Measurements from ENCODE around the gene STK38. TPM values are rescaled to one million over a fixed set of nuclear protein-coding genes. Genes with fewer than 3 reads are reported as not detected.

Gene STK38
- total RNA-seq, 2 experiments from 2014 or later: 29.4 to 42.5 TPM

DNA sequence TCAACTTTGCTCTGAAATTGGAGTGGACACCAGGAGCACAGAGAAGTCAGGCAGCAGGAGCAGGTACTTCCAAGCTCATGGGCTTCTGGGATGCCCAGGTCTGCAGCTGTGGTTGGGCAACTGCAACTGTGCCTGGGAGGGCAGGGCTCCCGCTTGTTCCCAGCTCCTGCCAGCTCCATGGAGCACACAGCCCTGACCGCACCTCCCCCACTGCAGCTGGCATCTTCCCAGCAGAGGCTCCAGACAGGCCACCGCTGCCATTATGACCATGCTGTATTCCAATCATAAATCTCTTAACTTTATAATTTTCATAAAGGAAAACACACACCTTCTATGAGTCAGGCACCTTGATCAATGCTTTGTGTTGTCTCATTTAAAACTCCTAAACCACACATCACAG, 36.9 kb downstream of the STK38 start:
- TF ChIP-seq, protein P1, sequence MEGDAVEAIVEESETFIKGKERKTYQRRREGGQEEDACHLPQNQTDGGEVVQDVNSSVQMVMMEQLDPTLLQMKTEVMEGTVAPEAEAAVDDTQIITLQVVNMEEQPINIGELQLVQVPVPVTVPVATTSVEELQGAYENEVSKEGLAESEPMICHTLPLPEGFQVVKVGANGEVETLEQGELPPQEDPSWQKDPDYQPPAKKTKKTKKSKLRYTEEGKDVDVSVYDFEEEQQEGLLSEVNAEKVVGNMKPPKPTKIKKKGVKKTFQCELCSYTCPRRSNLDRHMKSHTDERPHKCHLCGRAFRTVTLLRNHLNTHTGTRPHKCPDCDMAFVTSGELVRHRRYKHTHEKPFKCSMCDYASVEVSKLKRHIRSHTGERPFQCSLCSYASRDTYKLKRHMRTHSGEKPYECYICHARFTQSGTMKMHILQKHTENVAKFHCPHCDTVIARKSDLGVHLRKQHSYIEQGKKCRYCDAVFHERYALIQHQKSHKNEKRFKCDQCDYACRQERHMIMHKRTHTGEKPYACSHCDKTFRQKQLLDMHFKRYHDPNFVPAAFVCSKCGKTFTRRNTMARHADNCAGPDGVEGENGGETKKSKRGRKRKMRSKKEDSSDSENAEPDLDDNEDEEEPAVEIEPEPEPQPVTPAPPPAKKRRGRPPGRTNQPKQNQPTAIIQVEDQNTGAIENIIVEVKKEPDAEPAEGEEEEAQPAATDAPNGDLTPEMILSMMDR (conservative IDR thresholded peaks at IDR 0.05; ENCODE audit: low read length): no peak
- TF ChIP-seq EZH2phosphoT487 (IDR thresholded peaks at IDR 0.05; ENCODE audit: borderline replicate concordance, low read depth, low read length): no peak
- Histone ChIP-seq H2AFZ (ENCODE audit: low read length) (no peak overlapping the region), H4K20me1 (ENCODE audit: insufficient read depth, low read length) (no peaks in the 10 kb centered on the region), H3K4me3 (ENCODE audit: low read depth, low read length, poor library complexity, severe bottlenecking) (no peak overlapping the region), H3K27ac (ENCODE audit: low read depth, low read length, poor library complexity, severe bottlenecking) (no peak overlapping the region), H3K4me2 (ENCODE audit: low read length) (no peak overlapping the region), H3K36me3 (ENCODE audit: insufficient read depth, low read length) (peaks cover 89% of the 10 kb centered on the region), H3K9me3 (ENCODE audit: low read length) (peaks cover 6% of the 10 kb centered on the region; the same call in 1 of the 2 replicates), H3K9me2 (ENCODE audit: insufficient read depth, low read length) (no peaks in the 10 kb centered on the region), H3K4me1 (ENCODE audit: insufficient read depth, low read length, poor library complexity, severe bottlenecking) (no peaks in the 10 kb centered on the region), H3K79me2 (ENCODE audit: insufficient read depth, low read depth, low read length) (no peaks in the 10 kb centered on the region)
- intact Hi-C loops (cut with micrococcal nuclease; ENCODE audit: unreplicated experiment): no loop called here
- ChIA-PET CTCF (ENCODE audit: unreplicated experiment) (no interaction called here), POLR2A (no interaction called here)
- no TSS peak for BruUV-seq (replicated peaks)
- DNase-seq (ENCODE audit: low spot score): no peak

DNA sequence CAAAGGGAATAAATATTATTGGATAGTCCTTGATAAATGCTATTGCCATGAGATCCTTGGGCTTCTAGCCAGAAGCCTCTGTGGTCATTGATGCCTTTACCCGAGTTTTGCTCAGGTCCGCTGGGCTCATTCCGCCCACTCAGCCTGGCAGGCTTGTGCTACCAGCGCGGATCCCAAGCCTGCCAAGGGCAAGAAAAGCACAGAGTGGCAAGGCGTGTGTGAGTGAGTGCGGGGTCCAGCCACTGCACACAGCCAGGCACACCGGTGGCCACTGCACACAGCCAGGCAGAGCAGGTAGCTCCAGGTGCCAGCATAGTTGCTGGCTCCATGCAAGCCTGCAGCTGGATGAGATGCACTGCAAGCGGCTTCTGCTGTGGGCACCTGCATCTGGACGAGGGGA, 38.7 kb downstream of the STK38 start:
- ChIA-PET CTCF (ENCODE audit: unreplicated experiment) (no interaction called here), POLR2A (interaction anchor here (1.2 kb wide), 1 partner anchor 9 kb away, joined by 4 read pairs; no protein-coding TSS in a partner anchor)
- no peak for DNase-seq (ENCODE audit: low spot score)
- Histone ChIP-seq H3K36me3 (ENCODE audit: insufficient read depth, low read length) (peaks cover 90% of the 10 kb centered on the region), H3K79me2 (ENCODE audit: insufficient read depth, low read depth, low read length) (no peaks in the 10 kb centered on the region), H3K9me2 (ENCODE audit: insufficient read depth, low read length) (no peaks in the 10 kb centered on the region), H3K27ac (ENCODE audit: low read depth, low read length, poor library complexity, severe bottlenecking) (no peak overlapping the region), H3K4me3 (ENCODE audit: low read depth, low read length, poor library complexity, severe bottlenecking) (no peak overlapping the region), H3K9me3 (ENCODE audit: low read length) (peaks cover 6% of the 10 kb centered on the region; the same call in 1 of the 2 replicates), H3K4me2 (ENCODE audit: low read length) (no peak overlapping the region), H2AFZ (ENCODE audit: low read length) (no peak overlapping the region), H4K20me1 (ENCODE audit: insufficient read depth, low read length) (no peaks in the 10 kb centered on the region), H3K4me1 (ENCODE audit: insufficient read depth, low read length, poor library complexity, severe bottlenecking) (no peaks in the 10 kb centered on the region)
- BruUV-seq (replicated peaks): no TSS peak
- TF ChIP-seq, protein P1 (conservative IDR thresholded peaks at IDR 0.05; ENCODE audit: low read length): no peak
- TF ChIP-seq EZH2phosphoT487 (IDR thresholded peaks at IDR 0.05; ENCODE audit: borderline replicate concordance, low read depth, low read length): no peak
- intact Hi-C loops (cut with micrococcal nuclease; ENCODE audit: unreplicated experiment): no loop called here

DNA sequence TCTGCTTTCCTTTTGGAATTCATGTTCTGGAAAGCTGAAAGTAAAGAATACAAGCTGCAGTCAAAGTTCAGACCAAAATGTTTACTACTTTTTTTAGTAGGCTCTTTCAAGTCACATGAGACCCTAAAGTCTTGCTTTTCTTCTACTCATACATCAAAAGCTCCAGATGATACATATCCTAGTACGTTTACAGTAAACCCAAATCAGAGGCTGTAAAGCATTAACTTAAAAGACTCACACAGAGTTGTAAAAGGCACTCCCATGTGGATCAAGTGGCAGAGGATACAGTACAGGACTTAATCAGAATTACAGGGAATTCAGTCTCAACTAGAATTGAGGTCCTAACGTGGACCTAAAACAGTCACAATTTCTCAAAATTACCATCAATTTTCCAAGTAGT, 40.7 kb downstream of the STK38 start:
- no TSS peak for BruUV-seq (replicated peaks)
- H3K27ac ChIP-seq (ENCODE audit: low read depth, low read length, poor library complexity, severe bottlenecking): no peak overlapping the region
- no peak overlapping the region for H3K4me3 ChIP-seq (ENCODE audit: low read depth, low read length, poor library complexity, severe bottlenecking)
- H3K36me3 ChIP-seq (ENCODE audit: insufficient read depth, low read length): peaks cover 90% of the 10 kb centered on the region
- H3K79me2 ChIP-seq (ENCODE audit: insufficient read depth, low read depth, low read length): no peaks in the 10 kb centered on the region
- DNase-seq (ENCODE audit: low spot score): no peak
- no peak for TF ChIP-seq EZH2phosphoT487 (IDR thresholded peaks at IDR 0.05; ENCODE audit: borderline replicate concordance, low read depth, low read length)
- TF ChIP-seq, protein P1 (conservative IDR thresholded peaks at IDR 0.05; ENCODE audit: low read length): no peak
- intact Hi-C loops (cut with micrococcal nuclease; ENCODE audit: unreplicated experiment): no loop called here
- H4K20me1 ChIP-seq (ENCODE audit: insufficient read depth, low read length): no peaks in the 10 kb centered on the region
- CTCF ChIA-PET (ENCODE audit: unreplicated experiment): no interaction called here
- no peaks in the 10 kb centered on the region for H3K9me2 ChIP-seq (ENCODE audit: insufficient read depth, low read length)
- POLR2A ChIA-PET: interaction anchor here (1.0 to 1.3 kb wide), 3 partner anchors 15 to 27 kb away, joined by 3 to 4 read pairs (median 3); no protein-coding TSS in a partner anchor
- peaks cover 6% of the 10 kb centered on the region; the same call in 1 of the 2 replicates for H3K9me3 ChIP-seq (ENCODE audit: low read length)
- H3K4me1 ChIP-seq (ENCODE audit: insufficient read depth, low read length, poor library complexity, severe bottlenecking): no peaks in the 10 kb centered on the region
- H3K4me2 ChIP-seq (ENCODE audit: low read length): no peak overlapping the region
- H2AFZ ChIP-seq (ENCODE audit: low read length): no peak overlapping the region
